HG03135 (cell line): Measurements from ENCODE around the gene PCGF5.
"Not testable (repeated sequence)": the region's sequence is repeated elsewhere in the genome, so short reads cannot be mapped to it uniquely, and the experiment has no call there.

Experiments
- ATAC-seq: cut with Tn5 transposase; IDR thresholded peaks from one replicate; pipeline ENCODE4 v1.9.1; 2021; ENCODE audit warnings: mild to moderate bottlenecking, moderate library complexity; ENCODE audit not compliant: unreplicated experiment

The PCGF5 gene

GRCh38 chr10:91271886-91272285 lies 51.4 kb downstream of the PCGF5 start:
- no peak for ATAC-seq

GRCh38 chr10:91284486-91285090 lies 64.1 kb downstream of the PCGF5 start:
- no peak for ATAC-seq

GRCh38 chr10:91286572-91286971 lies 66.1 kb downstream of the PCGF5 start:
- no peak for ATAC-seq

- no peak for ATAC-seq
These were observed 66.8 kb downstream of the PCGF5 start for GRCh38 chr10:91287276-91287675.

GRCh38 chr10:91287912-91288311 lies 67.4 kb downstream of the PCGF5 start:
- no peak for ATAC-seq

- no peak for ATAC-seq
These were observed 68.8 kb downstream of the PCGF5 start for GRCh38 chr10:91289305-91289704.

GRCh38 chr10:91290607-91291006 lies 70.1 kb downstream of the PCGF5 start:
- no peak for ATAC-seq

- ATAC-seq = no peak
These were observed 73.9 kb downstream of the PCGF5 start for GRCh38 chr10:91294134-91294906.

- ATAC-seq = no peak
These were observed 74.9 kb downstream of the PCGF5 start for GRCh38 chr10:91295346-91295745.

GRCh38 chr10:91296471-91296870 lies 76.0 kb downstream of the PCGF5 start:
- ATAC-seq = no peak

GRCh38 chr10:91298224-91298871 lies 77.9 kb downstream of the PCGF5 start:
- ATAC-seq = peak; percentile 82

GRCh38 chr10:91299999-91300575 lies 79.6 kb downstream of the PCGF5 start:
- no peak for ATAC-seq

- not testable (repeated sequence) for ATAC-seq
These were observed 82.5 kb downstream of the PCGF5 start for GRCh38 chr10:91302946-91303345.

GRCh38 chr10:91305979-91306378 lies 85.5 kb downstream of the PCGF5 start:
- not testable (repeated sequence) for ATAC-seq

- no peak for ATAC-seq
These were observed 87.0 kb downstream of the PCGF5 start for GRCh38 chr10:91307489-91307888.

- no peak for ATAC-seq
These were observed 89.2 kb downstream of the PCGF5 start for GRCh38 chr10:91309711-91310110.

GRCh38 chr10:91311601-91312381 lies 91.3 kb downstream of the PCGF5 start:
- no peak for ATAC-seq

- ATAC-seq = no peak
These were observed 91.9 kb downstream of the PCGF5 start for GRCh38 chr10:91312382-91312733.

- no peak for ATAC-seq
These were observed 93.5 kb downstream of the PCGF5 start for GRCh38 chr10:91313796-91314485.

GRCh38 chr10:91316486-91316885 lies 96.0 kb downstream of the PCGF5 start:
- ATAC-seq = no peak
